Activated T-helper 1 cell treated with anti-CD3 and anti-CD28 coated beads, Interleukin-12 subunit alpha, Interleukin-12 subunit beta, Interleukin-2, Interleukin-4 antibody, amounts not matched to agents 30 ng/mL and 10 ng/mL and 1 ng/mL, durations not matched to agents 14 hours and 24 hours and 36 hours (primary cell): ENCODE measurements around the gene CRYGN. TPM values are rescaled to one million over a fixed set of nuclear protein-coding genes. Genes with fewer than 3 reads are reported as not detected.

ENCODE experiments used
- DNase-seq: peaks from one replicate; pipeline ENCODE4 v3.0.0; 2021; ENCODE audit warnings: low spot score
- H3K27ac Mint-ChIP-seq: one replicate; pipeline ENCODE4 v1.8.0; 2021; ENCODE audit warnings: mild to moderate bottlenecking, mixed read lengths
- H3K27me3 Mint-ChIP-seq: one replicate; pipeline ENCODE4 v1.8.0; 2022; ENCODE audit warnings: mild to moderate bottlenecking, moderate library complexity, mixed read lengths; ENCODE audit not compliant: insufficient read depth
- H3K36me3 Mint-ChIP-seq: one replicate; pipeline ENCODE4 v1.8.0; 2021; ENCODE audit warnings: low read depth, mixed read lengths
- H3K4me1 Mint-ChIP-seq: one replicate; pipeline ENCODE4 v1.8.0; 2021; ENCODE audit warnings: low read depth, mixed read lengths
- H3K4me3 Mint-ChIP-seq: one replicate; pipeline ENCODE4 v1.8.0; 2021; ENCODE audit warnings: mild to moderate bottlenecking, moderate library complexity, mixed read lengths
- H3K9me3 Mint-ChIP-seq: one replicate; pipeline ENCODE4 v1.8.0; 2021; ENCODE audit warnings: mixed read lengths
- intact Hi-C: fragments of 100-400 bp; cut with micrococcal nuclease; formaldehyde crosslinking; loops from one replicate; pipeline ENCODE4 v1.15.1; 2024
- total RNA-seq: library from RNA; stranded (reverse); gene quantifications from 2 replicates; pipeline ENCODE4 v1.2.3, GENCODE V29; 2022

CRYGN gene
- total RNA-seq, 1 donor from 2014 or later, result not detected

DNA sequence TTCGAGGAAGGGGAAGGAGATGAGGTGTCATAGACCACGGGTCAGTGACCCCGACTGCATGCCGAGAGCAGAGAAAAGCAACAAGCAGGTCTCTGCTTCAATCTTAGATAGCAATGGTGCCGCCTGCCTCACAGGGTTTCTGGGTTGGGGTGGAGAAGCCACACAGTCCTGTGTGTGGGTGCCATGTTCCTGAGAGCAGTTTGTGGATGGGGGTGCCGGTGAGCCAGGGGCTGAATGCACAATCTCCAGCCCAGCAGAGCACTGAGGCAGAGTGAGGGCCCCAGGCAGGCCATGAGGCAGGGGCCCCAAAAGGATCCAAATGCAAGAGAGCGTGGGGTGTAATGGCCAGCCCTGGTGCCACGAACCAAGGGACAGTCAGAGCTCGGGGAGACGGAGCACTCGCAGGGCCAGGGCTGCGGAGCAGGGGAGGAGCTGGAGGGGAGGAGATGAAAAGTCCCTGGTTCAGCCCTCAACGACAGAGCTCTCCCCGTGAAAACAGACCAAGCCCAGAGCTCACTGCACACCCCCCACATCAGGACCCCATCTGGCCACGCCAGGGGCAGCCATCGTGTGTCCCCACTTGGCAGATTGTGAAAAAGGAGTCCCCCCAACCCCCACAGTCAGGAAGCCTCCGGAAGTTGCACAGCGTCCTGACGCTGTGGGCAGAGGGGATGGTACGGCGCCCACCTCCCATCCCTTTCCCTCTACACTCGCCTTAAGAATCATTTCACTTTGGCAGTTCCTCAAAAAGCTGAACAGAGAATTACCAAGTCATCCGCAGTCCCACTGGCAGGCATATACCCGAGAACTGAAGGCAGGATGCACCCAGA is 50.0 kb downstream of the CRYGN start:
- intact Hi-C loops, result no loop called here
- DNase-seq, result no peak
- no peaks in the 10 kb centered on the region for H3K4me1 Mint-ChIP-seq
- no peak overlapping the region for H3K27ac Mint-ChIP-seq
- peaks cover 4% of the 10 kb centered on the region for H3K27me3 Mint-ChIP-seq
- H3K9me3 Mint-ChIP-seq, result no peaks in the 10 kb centered on the region
- no peak overlapping the region for H3K4me3 Mint-ChIP-seq
- H3K36me3 Mint-ChIP-seq, result no peaks in the 10 kb centered on the region

DNA sequence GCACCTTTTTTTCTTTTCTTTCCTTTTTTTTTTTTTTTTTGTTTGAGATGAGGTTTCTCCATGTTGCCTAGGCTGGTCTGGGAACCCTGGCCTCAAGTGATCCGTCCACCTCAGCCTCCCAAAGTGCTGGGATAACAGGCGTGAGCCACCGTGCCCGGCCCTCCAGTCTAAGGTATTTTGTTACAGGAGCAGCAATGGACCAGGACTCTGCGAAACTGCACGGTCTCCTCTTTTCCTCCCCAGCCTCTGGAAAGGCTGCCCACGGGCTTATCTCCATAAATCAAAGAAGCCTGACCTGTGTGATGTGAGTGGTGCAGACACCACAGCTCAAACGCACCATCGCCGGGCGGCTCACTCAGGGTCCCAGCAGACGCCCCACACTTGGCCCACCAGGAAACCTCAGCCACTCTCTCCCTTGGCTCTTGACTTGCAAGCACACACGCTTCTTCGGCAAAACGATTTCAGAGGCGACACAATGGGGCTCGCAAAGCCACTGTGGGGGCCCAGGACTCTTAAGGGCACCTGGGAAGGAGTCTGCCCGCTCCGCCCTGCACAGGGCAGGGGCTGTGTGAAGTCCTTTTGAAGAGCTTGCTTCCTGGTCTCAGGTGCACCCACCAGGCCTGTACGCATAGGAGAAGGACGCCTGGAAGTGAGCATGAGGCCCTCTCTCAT is 50.7 kb downstream of the CRYGN start:
- intact Hi-C loops, result no loop called here
- Mint-ChIP-seq H3K27me3 (peaks cover 4% of the 10 kb centered on the region), H3K9me3 (no peaks in the 10 kb centered on the region), H3K36me3 (no peaks in the 10 kb centered on the region), H3K4me3 (no peak overlapping the region), H3K4me1 (no peaks in the 10 kb centered on the region), H3K27ac (no peak overlapping the region)
- no peak for DNase-seq

DNA sequence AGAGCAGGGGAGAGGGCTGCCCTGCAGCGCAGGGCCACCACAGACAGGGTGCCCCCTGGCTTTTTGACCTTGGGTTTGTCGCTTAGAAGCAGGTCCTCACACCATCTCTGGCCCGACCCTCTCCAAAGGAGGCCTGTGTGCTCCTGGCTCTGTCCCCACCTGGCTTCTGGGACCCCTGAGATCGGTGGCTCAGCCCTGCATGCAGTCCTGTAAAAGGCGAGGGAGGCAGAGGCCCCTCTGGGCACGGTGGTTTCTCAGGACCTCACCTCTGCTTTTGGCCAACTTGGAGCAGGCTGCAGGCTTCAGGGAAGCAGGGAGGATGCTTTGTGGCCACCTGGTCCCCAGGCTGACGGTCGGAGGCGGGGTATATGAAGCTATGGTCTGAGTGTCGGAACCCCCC is 51.5 kb downstream of the CRYGN start:
- no peak for DNase-seq
- Mint-ChIP-seq H3K9me3 (no peaks in the 10 kb centered on the region), H3K36me3 (no peaks in the 10 kb centered on the region), H3K4me3 (no peak overlapping the region), H3K4me1 (no peaks in the 10 kb centered on the region), H3K27ac (no peak overlapping the region), H3K27me3 (peaks cover 10% of the 10 kb centered on the region)
- intact Hi-C loops, result no loop called here

DNA sequence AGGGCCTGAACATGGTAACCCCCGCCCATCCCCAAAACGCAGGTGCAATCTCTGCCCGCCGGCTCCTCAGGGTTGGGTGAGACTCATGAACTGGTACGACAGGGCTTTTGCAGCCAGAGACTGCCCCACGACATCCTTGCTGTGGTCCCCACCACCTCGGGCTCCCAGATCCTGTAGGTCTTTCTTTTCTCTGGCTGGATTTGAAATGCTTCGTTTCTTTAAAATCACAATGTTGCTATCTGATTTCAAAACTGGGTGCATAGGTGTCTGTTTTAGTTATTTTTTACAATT is 52.0 kb downstream of the CRYGN start:
- intact Hi-C loops, result no loop called here
- DNase-seq, result no peak
- no peaks in the 10 kb centered on the region for H3K9me3 Mint-ChIP-seq
- H3K27ac Mint-ChIP-seq, result no peak overlapping the region
- H3K4me1 Mint-ChIP-seq, result no peaks in the 10 kb centered on the region
- no peak overlapping the region for H3K4me3 Mint-ChIP-seq
- peaks cover 15% of the 10 kb centered on the region for H3K27me3 Mint-ChIP-seq
- no peaks in the 10 kb centered on the region for H3K36me3 Mint-ChIP-seq

DNA sequence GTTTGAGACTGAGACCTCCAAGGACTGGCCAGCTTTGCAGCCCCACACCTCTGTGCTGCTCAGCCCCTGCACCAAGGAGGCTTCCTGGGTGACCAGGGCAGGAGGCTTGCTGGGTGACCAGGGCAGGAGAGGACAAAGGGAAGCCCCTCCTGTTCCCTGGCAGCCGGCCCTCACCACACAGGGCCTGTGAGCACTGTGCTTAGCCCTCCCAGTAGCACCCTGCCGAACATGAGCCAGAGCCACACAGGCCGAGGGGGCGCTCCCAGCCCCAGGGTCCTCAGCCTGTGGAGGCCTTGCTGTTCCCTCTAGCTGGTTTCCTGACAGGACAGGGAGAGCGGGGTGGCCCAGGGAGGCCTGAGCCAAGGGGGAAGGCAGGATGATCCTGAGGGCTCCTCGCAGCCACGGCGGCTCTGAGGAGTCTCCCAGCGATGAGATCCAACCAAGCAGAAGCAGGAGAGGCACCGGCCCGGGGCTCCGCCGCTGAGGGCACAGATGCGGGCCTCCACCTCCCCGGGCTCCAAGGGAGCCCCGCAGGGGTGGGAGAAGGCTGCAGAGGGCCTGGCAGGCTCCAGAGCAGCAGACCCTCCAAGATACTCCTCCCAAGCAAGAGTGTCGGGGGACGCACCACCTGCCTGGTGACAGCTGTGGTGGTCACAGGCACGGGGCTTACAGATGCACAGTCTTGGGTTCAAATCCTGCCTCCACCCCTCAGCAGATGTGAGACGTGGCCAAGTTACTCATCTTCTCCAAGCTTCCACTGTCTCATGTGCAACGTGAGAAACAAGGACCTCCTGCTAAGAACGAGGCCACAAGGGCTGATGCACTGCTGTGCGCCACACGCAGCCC is 52.6 kb downstream of the CRYGN start:
- Mint-ChIP-seq H3K4me3 (no peak overlapping the region), H3K4me1 (no peaks in the 10 kb centered on the region), H3K36me3 (no peaks in the 10 kb centered on the region), H3K27ac (no peak overlapping the region), H3K9me3 (no peaks in the 10 kb centered on the region), H3K27me3 (peaks cover 19% of the 10 kb centered on the region)
- intact Hi-C loops, result no loop called here
- DNase-seq, result no peak

DNA sequence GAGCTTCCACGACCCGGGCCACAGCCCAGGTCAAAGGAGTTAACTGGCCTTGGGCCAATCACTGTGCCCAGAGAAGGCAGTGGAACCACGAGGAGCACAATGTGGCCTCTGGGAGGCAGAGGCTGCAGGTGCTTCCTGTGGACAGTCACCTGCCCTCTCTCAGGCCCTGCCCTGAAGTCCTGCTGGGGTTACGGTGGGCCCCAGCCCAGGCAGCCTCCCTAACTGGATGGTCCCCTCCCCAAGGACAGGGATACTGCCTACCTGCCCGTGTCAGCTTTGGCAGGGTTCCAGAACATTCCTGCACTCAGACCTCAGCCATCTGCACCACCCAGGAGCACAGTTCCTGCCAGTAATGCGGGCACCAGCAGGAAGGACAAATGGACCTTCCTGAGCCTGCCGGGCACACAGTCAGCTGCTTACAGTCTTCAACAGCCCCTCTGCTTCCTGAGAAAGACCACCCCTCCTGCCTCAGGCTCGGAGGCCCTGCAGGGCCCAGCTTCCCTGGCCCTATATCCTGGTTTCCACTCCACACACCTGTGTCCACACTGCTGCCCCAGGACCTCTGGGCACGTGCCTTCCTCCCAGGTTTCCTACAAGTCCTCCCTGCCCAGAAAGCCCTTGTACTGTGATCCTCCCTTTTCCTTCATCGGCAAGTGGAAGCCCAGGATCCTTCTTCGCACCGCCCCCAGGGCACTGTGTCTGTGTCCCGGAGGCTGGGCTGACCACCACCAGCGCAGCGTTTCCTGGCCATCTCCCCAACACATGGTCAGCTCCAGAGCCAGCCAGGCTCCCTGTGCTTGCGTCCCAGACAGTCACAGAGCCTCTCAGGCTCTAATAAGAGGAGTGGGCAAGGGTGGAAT is 53.4 kb downstream of the CRYGN start:
- intact Hi-C loops, result no loop called here
- no peak overlapping the region for H3K4me3 Mint-ChIP-seq
- no peaks in the 10 kb centered on the region for H3K4me1 Mint-ChIP-seq
- DNase-seq, result no peak
- no peak overlapping the region for H3K27ac Mint-ChIP-seq
- H3K36me3 Mint-ChIP-seq, result no peaks in the 10 kb centered on the region
- H3K9me3 Mint-ChIP-seq, result no peaks in the 10 kb centered on the region
- H3K27me3 Mint-ChIP-seq, result peaks cover 26% of the 10 kb centered on the region

DNA sequence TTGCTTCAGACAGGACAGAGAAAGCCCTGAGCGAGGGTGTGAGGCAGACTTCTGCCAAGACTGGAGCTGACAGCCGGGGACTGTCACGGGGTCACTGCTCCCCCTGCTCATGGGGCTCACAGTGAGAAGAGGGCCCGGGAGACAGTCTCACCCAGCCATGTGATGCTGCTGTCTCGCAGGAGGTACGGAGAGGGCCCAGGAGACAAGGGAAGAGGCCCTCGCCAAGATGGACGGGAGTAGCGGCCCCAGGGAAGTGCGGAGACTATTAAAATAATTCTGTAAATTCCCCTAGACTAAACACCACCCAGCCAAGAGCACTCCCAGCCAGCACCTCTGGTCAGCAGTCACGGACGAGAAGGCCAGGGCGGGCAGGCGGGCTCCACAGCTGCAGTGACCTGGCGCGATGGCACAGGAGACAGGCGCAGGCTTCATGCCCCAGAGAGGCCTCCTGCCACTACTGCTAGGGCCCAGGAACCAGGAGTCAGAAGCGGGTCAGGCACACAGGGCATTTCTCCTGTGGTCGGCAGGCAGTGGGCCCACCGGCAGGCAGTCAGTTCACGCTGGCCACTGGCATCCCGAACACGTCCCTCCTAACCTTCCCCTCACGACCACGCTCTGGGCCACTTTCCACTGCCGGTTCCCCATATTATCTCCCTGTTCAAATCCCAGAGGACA is 54.2 kb downstream of the CRYGN start:
- H3K27ac Mint-ChIP-seq, result no peak overlapping the region
- DNase-seq, result no peak
- H3K27me3 Mint-ChIP-seq, result peaks cover 31% of the 10 kb centered on the region
- no peaks in the 10 kb centered on the region for H3K36me3 Mint-ChIP-seq
- no peak overlapping the region for H3K4me3 Mint-ChIP-seq
- H3K9me3 Mint-ChIP-seq, result no peaks in the 10 kb centered on the region
- intact Hi-C loops, result no loop called here
- H3K4me1 Mint-ChIP-seq, result no peaks in the 10 kb centered on the region

DNA sequence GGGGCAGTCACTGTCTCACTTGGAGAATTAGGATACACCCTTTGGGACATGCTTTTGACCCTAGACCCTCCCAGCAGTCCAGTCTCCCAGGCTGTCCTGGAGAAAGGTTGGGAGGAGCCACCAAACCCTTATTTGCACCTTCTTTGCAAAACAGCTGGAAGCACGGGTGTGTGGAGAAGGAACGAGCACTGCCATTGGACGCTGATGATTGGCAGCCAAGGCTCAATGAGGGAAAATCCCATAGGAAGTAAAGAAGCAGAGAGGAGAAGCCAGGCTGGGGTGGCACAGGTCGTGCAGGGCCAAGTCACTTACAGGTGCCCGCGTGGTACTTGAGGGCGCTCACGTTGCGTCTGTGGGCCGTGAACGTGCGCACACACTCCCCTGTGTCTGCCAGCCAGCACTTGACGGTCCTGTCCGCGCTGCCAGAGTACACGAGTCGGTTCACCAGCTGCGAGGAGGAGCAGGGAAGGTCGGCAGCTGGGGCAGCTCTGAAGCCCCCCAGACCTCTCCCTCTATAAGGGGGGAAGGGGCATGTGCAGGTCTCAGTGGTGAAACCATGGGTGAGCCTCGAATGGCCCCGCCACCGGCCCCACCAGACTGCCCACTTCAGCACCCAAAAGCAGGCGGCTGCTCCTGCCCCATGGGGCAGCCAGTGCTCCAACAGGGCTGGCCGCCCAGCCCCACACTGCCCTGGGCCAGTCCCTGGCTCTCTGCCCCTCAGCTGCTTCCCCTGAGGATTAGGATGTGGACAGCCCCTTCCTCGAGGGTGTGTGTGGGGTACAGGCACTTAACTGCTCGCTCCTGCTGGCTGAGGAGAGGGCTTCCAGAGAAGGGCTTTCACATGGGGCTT is 54.9 kb downstream of the CRYGN start:
- Mint-ChIP-seq H3K27ac (no peak overlapping the region), H3K4me3 (no peak overlapping the region), H3K9me3 (no peaks in the 10 kb centered on the region), H3K4me1 (no peaks in the 10 kb centered on the region), H3K36me3 (no peaks in the 10 kb centered on the region), H3K27me3 (peaks cover 32% of the 10 kb centered on the region)
- intact Hi-C loops, result no loop called here
- no peak for DNase-seq

DNA sequence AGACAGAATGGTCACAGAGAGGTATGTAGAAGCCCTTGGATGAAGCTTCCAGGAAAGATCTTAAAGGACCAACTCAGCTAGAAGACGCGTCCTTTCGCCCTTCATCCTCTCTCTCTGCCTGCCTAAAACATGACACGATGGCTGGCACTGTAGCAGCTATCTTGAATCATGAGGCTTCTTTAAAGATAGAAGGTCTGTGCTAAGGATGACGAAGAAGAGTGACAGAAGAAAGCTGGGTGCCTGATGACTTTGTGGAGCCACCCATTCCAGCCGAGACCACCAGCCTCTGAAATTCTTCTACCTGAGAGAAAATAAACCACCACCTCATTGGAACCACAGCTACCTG is 55.6 kb downstream of the CRYGN start:
- no peak overlapping the region for H3K27ac Mint-ChIP-seq
- peaks cover 28% of the 10 kb centered on the region for H3K27me3 Mint-ChIP-seq
- H3K36me3 Mint-ChIP-seq, result peaks cover 3% of the 10 kb centered on the region

DNA sequence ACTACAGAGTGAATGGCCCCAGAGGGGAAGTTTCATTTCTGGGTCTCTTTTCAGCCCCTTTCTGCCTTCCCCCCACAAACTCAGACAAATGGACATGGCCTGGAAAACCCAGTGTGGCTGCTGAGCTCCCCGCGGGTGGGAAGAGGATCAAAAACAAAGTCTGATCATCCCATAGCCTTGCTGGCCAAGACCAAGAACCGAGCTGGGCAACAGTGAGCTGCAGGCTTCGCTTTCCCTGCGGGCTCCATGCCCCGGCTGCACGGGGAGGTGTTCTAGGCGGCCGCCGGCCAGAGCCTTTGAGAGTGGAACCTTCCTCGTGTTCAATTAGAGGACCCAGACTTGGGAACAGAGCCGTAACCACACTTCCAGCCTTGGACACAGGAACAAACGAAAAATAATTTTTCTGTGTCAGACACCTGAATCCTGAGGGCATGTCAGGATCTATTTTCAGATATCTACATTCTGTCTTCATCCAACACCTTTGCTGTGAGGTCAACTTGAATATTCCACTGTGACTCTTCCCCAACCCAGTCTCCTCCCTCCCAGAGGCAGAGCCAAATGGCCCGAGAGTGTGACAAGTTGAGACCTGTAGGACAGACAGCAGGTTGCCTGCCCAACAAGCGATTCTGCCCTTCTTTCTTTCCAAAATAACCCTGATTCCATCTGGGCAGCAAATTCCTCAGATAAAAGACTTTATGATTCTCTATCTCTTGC is 56.1 kb downstream of the CRYGN start:
- intact Hi-C loops, result no loop called here
- H3K36me3 Mint-ChIP-seq, result peaks cover 5% of the 10 kb centered on the region
- H3K27ac Mint-ChIP-seq, result no peak overlapping the region
- no peaks in the 10 kb centered on the region for H3K9me3 Mint-ChIP-seq
- H3K4me1 Mint-ChIP-seq, result no peaks in the 10 kb centered on the region
- H3K27me3 Mint-ChIP-seq, result peaks cover 28% of the 10 kb centered on the region
- DNase-seq, result no peak
- H3K4me3 Mint-ChIP-seq, result no peak overlapping the region

More for the DNA sequence above, 55.6 kb downstream of the CRYGN start:
- intact Hi-C loops, result no loop called here
- no peaks in the 10 kb centered on the region for H3K9me3 Mint-ChIP-seq
- no peak overlapping the region for H3K4me3 Mint-ChIP-seq
- DNase-seq, result no peak
- H3K4me1 Mint-ChIP-seq, result no peaks in the 10 kb centered on the region
